ENCODE results near the gene TBCK. TPM values are rescaled to one million over a fixed set of nuclear protein-coding genes. Genes with fewer than 3 reads are reported as not detected.

The TBCK gene
- polyA plus RNA-seq, 1 of the 3 experiments (the other 2 are of a cell fraction): 14.6 TPM

GRCh38 chr4:106011387-106011786, 304.6 kb downstream of the TBCK start:
- 55% methylated on average over 1 of the region's 1 CpG for WGBS (ENCODE audit: low lambda C conversion rate)
- DNase-seq: no peak
- no peaks in the 10 kb centered on the region for H3K9me2 ChIP-seq
- H3K9ac ChIP-seq: no peak overlapping the region
- H3K36me3 ChIP-seq (replicated peaks in 1 of 2; ENCODE audit: control insufficient read depth in 1 of 2, insufficient read depth in 2 of 2, low read length in 1 of 2): no peaks in the 10 kb centered on the region
- no peaks in the 10 kb centered on the region for H3K9me3 ChIP-seq
- ChIA-PET CTCF (interaction anchor here (0.7 to 1.0 kb wide), 2 partner anchors 35 to 1608 kb away, joined by 3 read pairs; no protein-coding TSS in a partner anchor), POLR2A (no interaction called here)
- H3K4me3 ChIP-seq (ENCODE audit: low read depth in 2 of 2, low read length in 1 of 2): no peak overlapping the region
- H3K79me2 ChIP-seq (ENCODE audit: insufficient read depth): no peaks in the 10 kb centered on the region
- no peaks in the 10 kb centered on the region for H4K20me1 ChIP-seq (ENCODE audit: insufficient read depth)
- no peaks in the 10 kb centered on the region for H3K4me1 ChIP-seq (ENCODE audit: control insufficient read depth in 1 of 2, insufficient read depth in 2 of 2, low read depth in 1 of 2, low read length in 1 of 2)
- no peak overlapping the region for H3K27ac ChIP-seq (ENCODE audit: low read depth in 2 of 2, low read length in 1 of 2)
- H2AFZ ChIP-seq (ENCODE audit: low read depth): no peak overlapping the region
- H3K27me3 ChIP-seq (ENCODE audit: insufficient read depth): no peaks in the 10 kb centered on the region
- TF ChIP-seq USF2 (IDR thresholded peaks at IDR 0.05; ENCODE audit: borderline replicate concordance, low read depth, low read length): no peak
- TF ChIP-seq ELF1 (IDR thresholded peaks at IDR 0.05): no peak
- TF ChIP-seq FOXM1 (IDR thresholded peaks at IDR 0.05; ENCODE audit: low read depth): no peak
- TF ChIP-seq FOXJ3 (CRISPR knock-in tag; IDR thresholded peaks at IDR 0.05): no peak
- no peak overlapping the region for H3K4me2 ChIP-seq
- no peaks in the 10 kb centered on the region for H3F3A ChIP-seq (replicated peaks; ENCODE audit: insufficient read depth)

- H3K36me3 ChIP-seq (replicated peaks in 1 of 2; ENCODE audit: control insufficient read depth in 1 of 2, insufficient read depth in 2 of 2, low read length in 1 of 2): no peaks in the 10 kb centered on the region
- no peak for DNase-seq
- no peaks in the 10 kb centered on the region for H3K9me2 ChIP-seq
- no peaks in the 10 kb centered on the region for H3K9me3 ChIP-seq
- no peaks in the 10 kb centered on the region for H3K79me2 ChIP-seq (ENCODE audit: insufficient read depth)
- no peak for TF ChIP-seq IRF3 (IDR thresholded peaks at IDR 0.05; ENCODE audit: low read depth, low read length)
- TF ChIP-seq RAD21 (IDR thresholded peaks at IDR 0.05; ENCODE audit: low read length): no peak
- TF ChIP-seq USF2 (IDR thresholded peaks at IDR 0.05; ENCODE audit: borderline replicate concordance, low read depth, low read length): no peak
- TF ChIP-seq CHD2 (IDR thresholded peaks at IDR 0.05; ENCODE audit: low read length, partially characterized antibody): no peak
- no peak for TF ChIP-seq CTCF (IDR thresholded peaks at IDR 0.05)
- TF ChIP-seq SIN3A (IDR thresholded peaks at IDR 0.05; ENCODE audit: borderline replicate concordance, low read depth, low read length): no peak
- TF ChIP-seq TEAD4 (IDR thresholded peaks at IDR 0.05; ENCODE audit: borderline replicate concordance, insufficient read depth): no peak
- TF ChIP-seq FOXM1 (IDR thresholded peaks at IDR 0.05; ENCODE audit: low read depth): no peak
- no peak for TF ChIP-seq NFIC (IDR thresholded peaks at IDR 0.05; ENCODE audit: borderline replicate concordance)
- no peak for TF ChIP-seq MAX (IDR thresholded peaks at IDR 0.05; ENCODE audit: low read depth)
- TF ChIP-seq MEF2A (IDR thresholded peaks at IDR 0.05; ENCODE audit: borderline replicate concordance, low read depth): no peak
- TF ChIP-seq NRF1 (IDR thresholded peaks at IDR 0.05; ENCODE audit: low read depth, low read length): no peak
- TF ChIP-seq GABPA (IDR thresholded peaks at IDR 0.05; ENCODE audit: low read depth): no peak
- CTCF ChIA-PET: interaction anchor here (1.0 kb wide), 1 partner anchor 35 kb away, joined by 3 read pairs; no protein-coding TSS in a partner anchor
- 8% methylated on average over 2 of the region's 2 CpGs for WGBS (ENCODE audit: low lambda C conversion rate)
- no peak overlapping the region for H2AFZ ChIP-seq (ENCODE audit: low read depth)
- H3K4me3 ChIP-seq (ENCODE audit: low read depth in 2 of 2, low read length in 1 of 2): no peak overlapping the region
- no peaks in the 10 kb centered on the region for H3F3A ChIP-seq (replicated peaks; ENCODE audit: insufficient read depth)
- H4K20me1 ChIP-seq (ENCODE audit: insufficient read depth): no peaks in the 10 kb centered on the region
- POLR2A ChIA-PET: no interaction called here
- no peak overlapping the region for H3K4me2 ChIP-seq
- H3K4me1 ChIP-seq (ENCODE audit: control insufficient read depth in 1 of 2, insufficient read depth in 2 of 2, low read depth in 1 of 2, low read length in 1 of 2): no peaks in the 10 kb centered on the region
- H3K9ac ChIP-seq: no peak overlapping the region
- H3K27me3 ChIP-seq (ENCODE audit: insufficient read depth): no peaks in the 10 kb centered on the region
- no peak overlapping the region for H3K27ac ChIP-seq (ENCODE audit: low read depth in 2 of 2, low read length in 1 of 2)
Measured at GRCh38 chr4:106010761-106011160, 305.2 kb downstream of the TBCK start.

All from SK-N-SH (cell line).